ENCODE measurements around the gene RAB11FIP2. TPM values are rescaled to one million over a fixed set of nuclear protein-coding genes. Genes with fewer than 3 reads are reported as not detected.

The RAB11FIP2 gene
- total RNA-seq, 4 donors from 2014 or later: 9.6 to 15.5 (median 11.3) TPM

- intact Hi-C loops (cut with DNase I; ENCODE audit: low total_unique reads): no loop called here
- no peak for ATAC-seq
- H3K36me3 ChIP-seq: no peaks in the 10 kb centered on the region
- in situ Hi-C loops (cut with MboI; ENCODE audit: low sequenced_read_pairs in 4 of 4): loop anchor here in 2 of 4 donors (25.0 kb wide), 1 partner anchor 310 kb away; the partner anchor contains the start of gene FAM204A (in 2 of the 2)
- H3K27me3 ChIP-seq: no peaks in the 10 kb centered on the region
- TF ChIP-seq POLR2A (IDR thresholded peaks at IDR 0.05): no peak
- TF ChIP-seq, protein P1, sequence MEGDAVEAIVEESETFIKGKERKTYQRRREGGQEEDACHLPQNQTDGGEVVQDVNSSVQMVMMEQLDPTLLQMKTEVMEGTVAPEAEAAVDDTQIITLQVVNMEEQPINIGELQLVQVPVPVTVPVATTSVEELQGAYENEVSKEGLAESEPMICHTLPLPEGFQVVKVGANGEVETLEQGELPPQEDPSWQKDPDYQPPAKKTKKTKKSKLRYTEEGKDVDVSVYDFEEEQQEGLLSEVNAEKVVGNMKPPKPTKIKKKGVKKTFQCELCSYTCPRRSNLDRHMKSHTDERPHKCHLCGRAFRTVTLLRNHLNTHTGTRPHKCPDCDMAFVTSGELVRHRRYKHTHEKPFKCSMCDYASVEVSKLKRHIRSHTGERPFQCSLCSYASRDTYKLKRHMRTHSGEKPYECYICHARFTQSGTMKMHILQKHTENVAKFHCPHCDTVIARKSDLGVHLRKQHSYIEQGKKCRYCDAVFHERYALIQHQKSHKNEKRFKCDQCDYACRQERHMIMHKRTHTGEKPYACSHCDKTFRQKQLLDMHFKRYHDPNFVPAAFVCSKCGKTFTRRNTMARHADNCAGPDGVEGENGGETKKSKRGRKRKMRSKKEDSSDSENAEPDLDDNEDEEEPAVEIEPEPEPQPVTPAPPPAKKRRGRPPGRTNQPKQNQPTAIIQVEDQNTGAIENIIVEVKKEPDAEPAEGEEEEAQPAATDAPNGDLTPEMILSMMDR (IDR thresholded peaks at IDR 0.05 in 4 of 5, conservative IDR thresholded peaks at IDR 0.05 in 1 of 5): no peak
- no peak for DNase-seq
- no peak overlapping the region for H3K4me3 ChIP-seq
- peaks cover 0 to 3% of the 10 kb centered on the region in 2 donors for H3K4me1 ChIP-seq
- no peak overlapping the region for H3K27ac ChIP-seq
- H3K9me3 ChIP-seq: no peaks in the 10 kb centered on the region
Measured at GRCh38 chr10:118027397-118027796, 19.3 kb downstream of the RAB11FIP2 start.

GRCh38 chr10:118026936-118027335, 19.8 kb downstream of the RAB11FIP2 start:
- no peak for ATAC-seq
- TF ChIP-seq, protein P1 (IDR thresholded peaks at IDR 0.05 in 4 of 5, conservative IDR thresholded peaks at IDR 0.05 in 1 of 5): no peak
- no peak for TF ChIP-seq POLR2A (IDR thresholded peaks at IDR 0.05)
- no peaks in the 10 kb centered on the region for H3K9me3 ChIP-seq

GRCh38 chr10:118020365-118020764, 26.4 kb downstream of the RAB11FIP2 start:
- Histone ChIP-seq H3K4me3 (no peak overlapping the region), H3K4me1 (no peaks in the 10 kb centered on the region), H3K9me3 (no peaks in the 10 kb centered on the region), H3K36me3 (no peaks in the 10 kb centered on the region), H3K27ac (no peak overlapping the region), H3K27me3 (no peaks in the 10 kb centered on the region)
- intact Hi-C loops (cut with DNase I; ENCODE audit: low total_unique reads) (no loop called here), in situ Hi-C loops (cut with MboI; ENCODE audit: low sequenced_read_pairs in 4 of 4) (no loop called here)
- DNase-seq (no peak), ATAC-seq (no peak)
- TF ChIP-seq, protein P1 (IDR thresholded peaks at IDR 0.05 in 4 of 5, conservative IDR thresholded peaks at IDR 0.05 in 1 of 5): no peak
- no peak for TF ChIP-seq POLR2A (IDR thresholded peaks at IDR 0.05)

More at GRCh38 chr10:118026936-118027335, 19.8 kb downstream of the RAB11FIP2 start:
- Histone ChIP-seq H3K27me3 (no peaks in the 10 kb centered on the region), H3K4me1 (peaks cover 0 to 3% of the 10 kb centered on the region in 2 donors), H3K4me3 (no peak overlapping the region), H3K27ac (no peak overlapping the region), H3K36me3 (no peaks in the 10 kb centered on the region)
- intact Hi-C loops (cut with DNase I; ENCODE audit: low total_unique reads) (no loop called here), in situ Hi-C loops (cut with MboI; ENCODE audit: low sequenced_read_pairs in 4 of 4) (loop anchor here in 2 of 4 donors (25.0 kb wide), 1 partner anchor 310 kb away; the partner anchor contains the start of gene FAM204A (in 2 of the 2))
- no peak for DNase-seq

DNA sequence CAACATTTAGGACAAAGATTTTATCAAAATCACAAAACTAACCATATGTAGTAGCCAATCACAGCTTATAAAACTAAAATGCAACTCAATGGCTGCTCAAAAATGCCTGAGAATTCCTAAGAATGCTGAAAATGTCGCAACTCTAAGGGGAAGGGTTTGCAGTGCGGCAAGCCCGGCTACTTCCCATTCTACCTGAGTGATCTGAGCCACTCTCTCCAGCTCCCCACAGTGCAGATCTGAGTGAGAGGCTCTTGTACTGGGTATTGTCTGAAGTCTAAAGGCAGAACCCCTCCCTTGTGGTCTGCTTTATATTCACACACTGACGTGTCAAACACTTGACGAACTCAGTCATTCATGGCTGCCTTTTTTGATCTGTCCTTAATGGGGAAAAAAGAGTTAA, 28.9 kb downstream of the RAB11FIP2 start:
- TF ChIP-seq POLR2A (IDR thresholded peaks at IDR 0.05): no peak
- TF ChIP-seq, protein P1 (IDR thresholded peaks at IDR 0.05 in 4 of 5, conservative IDR thresholded peaks at IDR 0.05 in 1 of 5): no peak
- intact Hi-C loops (cut with DNase I; ENCODE audit: low total_unique reads): no loop called here
- no peaks in the 10 kb centered on the region for H3K36me3 ChIP-seq

More for the DNA sequence above, 28.9 kb downstream of the RAB11FIP2 start:
- H3K4me1 ChIP-seq: no peaks in the 10 kb centered on the region
- no peak overlapping the region for H3K27ac ChIP-seq
- no peaks in the 10 kb centered on the region for H3K9me3 ChIP-seq
- no peak overlapping the region for H3K4me3 ChIP-seq
- in situ Hi-C loops (cut with MboI; ENCODE audit: low sequenced_read_pairs in 4 of 4): no loop called here
- no peak for DNase-seq
- no peak for ATAC-seq
- no peaks in the 10 kb centered on the region for H3K27me3 ChIP-seq
